PFSK-1 (cell line): ENCODE measurements around the gene RAB31.

Experiments used
- FOXP2 ChIP-seq: optimal IDR thresholded peaks from 2 replicates; pipeline ENCODE3; 2011; ENCODE audit warnings: borderline replicate concordance, control low read depth, inconsistent platforms; ENCODE audit not compliant: insufficient read depth; ENCODE audit errors: extremely low read length, extremely low read depth
- POLR2AphosphoS5 ChIP-seq: IDR thresholded peaks from 2 replicates; pipeline ENCODE4 v1.6.1; 2012; ENCODE audit warnings: low read depth, mild to moderate bottlenecking, control low read depth, low read length, moderate library complexity
- REST ChIP-seq, 2 experiments: IDR thresholded peaks; 2 replicates each; pipeline versions ENCODE4 v1.6.1 to v1.8.0; 2011 to 2012; ENCODE audit warnings: low read depth in 2 of 2, low read length in 2 of 2, control low read depth in 1 of 2, inconsistent platforms in 1 of 2, mild to moderate bottlenecking in 1 of 2, moderate library complexity in 1 of 2; ENCODE audit not compliant: insufficient read depth in 1 of 2
- SIN3A ChIP-seq: IDR thresholded peaks from 2 replicates; pipeline ENCODE4 v1.6.1; 2012; ENCODE audit warnings: mild to moderate bottlenecking, low read length, moderate library complexity, borderline replicate concordance; ENCODE audit not compliant: insufficient read depth
- TAF1 ChIP-seq: IDR thresholded peaks from 2 replicates; pipeline ENCODE4 v1.6.1; 2012; ENCODE audit warnings: low read length, control low read depth, borderline replicate concordance; ENCODE audit not compliant: insufficient read depth

RAB31 gene

GRCh38 chr18:9839211-9839610 is 131.1 kb downstream of the RAB31 start:
- no peak for TF ChIP-seq POLR2AphosphoS5
- TF ChIP-seq SIN3A, result no peak
- TF ChIP-seq TAF1, result no peak
- no peak for TF ChIP-seq REST (IDR thresholded peaks at IDR 0.05; ENCODE audit: insufficient read depth in 1 of 2, low read depth in 2 of 2, low read length in 2 of 2)
- TF ChIP-seq FOXP2, result no peak

- TF ChIP-seq FOXP2, result no peak
- TF ChIP-seq TAF1, result no peak
Observed at GRCh38 chr18:9839853-9840252, 131.8 kb downstream of the RAB31 start.

GRCh38 chr18:9841752-9842151 is 133.7 kb downstream of the RAB31 start:
- no peak for TF ChIP-seq SIN3A
- no peak for TF ChIP-seq REST (IDR thresholded peaks at IDR 0.05; ENCODE audit: insufficient read depth in 1 of 2, low read depth in 2 of 2, low read length in 2 of 2)
- no peak for TF ChIP-seq TAF1
- no peak for TF ChIP-seq POLR2AphosphoS5
- no peak for TF ChIP-seq FOXP2

GRCh38 chr18:9842448-9842847 is 134.3 kb downstream of the RAB31 start:
- TF ChIP-seq SIN3A, result no peak
- no peak for TF ChIP-seq FOXP2
- no peak for TF ChIP-seq POLR2AphosphoS5
- no peak for TF ChIP-seq REST (IDR thresholded peaks at IDR 0.05; ENCODE audit: insufficient read depth in 1 of 2, low read depth in 2 of 2, low read length in 2 of 2)
- no peak for TF ChIP-seq TAF1

GRCh38 chr18:9845256-9845655 is 137.2 kb downstream of the RAB31 start:
- TF ChIP-seq SIN3A (no peak), FOXP2 (no peak), TAF1 (no peak), POLR2AphosphoS5 (no peak), REST (IDR thresholded peaks at IDR 0.05; ENCODE audit: insufficient read depth in 1 of 2, low read depth in 2 of 2, low read length in 2 of 2) (no peak)
